SIG-M5 (cell line): ENCODE results near the gene IRF4.
"Not testable (repeated sequence)": the region's sequence is repeated elsewhere in the genome, so short reads cannot be mapped to it uniquely, and the experiment has no call there.

Source experiments
- DNase-seq: peaks from one replicate; lab custom pipeline; 2025; lab: John Stamatoyannopoulos, UW

Gene IRF4

GRCh38 chr6:366389-367297 is 24.9 kb upstream of the IRF4 start:
- DNase-seq: no peak

- no peak for DNase-seq
Measured at GRCh38 chr6:367298-367794, 24.2 kb upstream of the IRF4 start.

- no peak for DNase-seq
Measured at GRCh38 chr6:367891-368630, 23.5 kb upstream of the IRF4 start.

GRCh38 chr6:369559-370431 is 21.8 kb upstream of the IRF4 start:
- no peak for DNase-seq

GRCh38 chr6:370555-370954 is 21.0 kb upstream of the IRF4 start:
- DNase-seq: no peak

- not testable (repeated sequence) for DNase-seq
Measured at GRCh38 chr6:371851-372250, 19.7 kb upstream of the IRF4 start.

GRCh38 chr6:372336-372911 is 19.1 kb upstream of the IRF4 start:
- no peak for DNase-seq

- no peak for DNase-seq
Measured at GRCh38 chr6:373031-373430, 18.5 kb upstream of the IRF4 start.

GRCh38 chr6:373773-374724 is 17.5 kb upstream of the IRF4 start:
- DNase-seq: no peak

GRCh38 chr6:374956-375355 is 16.6 kb upstream of the IRF4 start:
- no peak for DNase-seq

- no peak for DNase-seq
Measured at GRCh38 chr6:376827-377640, 14.5 kb upstream of the IRF4 start.

- DNase-seq: not testable (repeated sequence)
Measured at GRCh38 chr6:377641-378020, 13.9 kb upstream of the IRF4 start.

- no peak for DNase-seq
Measured at GRCh38 chr6:378090-378957, 13.2 kb upstream of the IRF4 start.

GRCh38 chr6:378958-379409 is 12.6 kb upstream of the IRF4 start:
- DNase-seq: no peak

GRCh38 chr6:379410-380181 is 12.0 kb upstream of the IRF4 start:
- no peak for DNase-seq

GRCh38 chr6:380234-381218 is 11.0 kb upstream of the IRF4 start:
- no peak for DNase-seq
